Body of pancreas (tissue), 4 donors: ENCODE measurements around the gene SLC7A6. TPM values are rescaled to one million over a fixed set of nuclear protein-coding genes. Genes with fewer than 3 reads are reported as not detected.

Source experiments
- ATAC-seq: fragments of 150-250 bp; one replicate; pipeline ENCODE4 v1.9.1; 2016
- DNase-seq, 4 donors: peaks; one replicate each; pipeline ENCODE4 v3.0.0-alpha.2; 2019
- H3K27ac ChIP-seq, 4 donors: fragments of 200-600 bp; sonication (generic); 1 replicate in 3 of 4; 2 replicates in 1 of 4; pipeline versions ENCODE4 v1.5.1 to v1.6.1; 2016 to 2019; ENCODE audit warnings: mild to moderate bottlenecking in 1 of 4, mixed read lengths in 1 of 4, moderate library complexity in 1 of 4
- H3K27me3 ChIP-seq, 2 donors: fragments of 200-600 bp; sonication (generic); one replicate each; pipeline ENCODE4 v1.6.0; 2016; ENCODE audit warnings: mild to moderate bottlenecking in 1 of 2
- H3K36me3 ChIP-seq, 2 donors: fragments of 200-600 bp; sonication (generic); replicated peaks in 1 of 2; 2 replicates each; pipeline ENCODE4 v1.5.1; 2016; ENCODE audit warnings: low read depth in 2 of 2; ENCODE audit not compliant: insufficient read depth in 1 of 2
- H3K4me1 ChIP-seq: fragments of 200-600 bp; sonication (generic); one replicate; pipeline ENCODE4 v1.6.0; 2016
- H3K4me3 ChIP-seq, 2 donors: fragments of 200-600 bp; sonication (generic); 1 replicate in 1 of 2; 2 replicates in 1 of 2; pipeline ENCODE4 v1.5.1; 2016 to 2019
- H3K9me3 ChIP-seq, 3 donors: fragments of 200-600 bp; sonication (generic); 1 replicate in 2 of 3; 2 replicates in 1 of 3; pipeline ENCODE4 v1.5.1; 2016
- CTCF ChIP-seq, 7 experiments: fragments of 450-650 bp in 4 of 7; fragments of 200-600 bp in 3 of 7; sonication (generic) in 3 of 7; IDR thresholded peaks; one replicate each; pipeline ENCODE4 v1.5.1; 2016 to 2019; ENCODE audit warnings: antibody characterized with exemption in 7 of 7
- POLR2A ChIP-seq, 3 donors: fragments of 450-650 bp; IDR thresholded peaks; one replicate each; pipeline ENCODE4 v1.6.1; 2016; ENCODE audit warnings: antibody characterized with exemption in 3 of 3, mild to moderate bottlenecking in 2 of 3
- WGBS, 2 donors: methylation state at CpG; one replicate each; pipeline ENCODE4 v1.1.5; 2017; 5-methylcytosine and 5-hydroxymethylcytosine counted together
- intact Hi-C: fragments of 100-400 bp; cut with DNase I; formaldehyde crosslinking; loops from one replicate; pipeline ENCODE4 v1.15.1; 2023
- total RNA-seq, 2 donors: library from RNA; depleted of rRNA; stranded (reverse); fragments of >200 nt; gene quantifications; one replicate each; pipeline ENCODE4 v1.1.0, GENCODE V29; 2016

SLC7A6 gene
- total RNA-seq, 2 donors from 2014 or later: 10.9 to 23.4 TPM

GRCh38 chr16:68235887-68236136 lies 28.5 kb upstream of the SLC7A6 start, which contains the start of gene ESRP2:
ESRP2 (minus strand) TSS chr16:68236127; CDS start chr16:68236045, 82 bp downstream.
- Histone ChIP-seq H3K36me3 (peaks cover 7 to 22% of the 10 kb centered on the region in 2 donors), H3K9me3 (no peaks in the 10 kb centered on the region), H3K27ac (peak within 1 kb of the TSS; percentile 98 to 99 (median 99)), H3K4me1 (peaks cover 53% of the 10 kb centered on the region), H3K4me3 (peak within 1 kb of the TSS; percentile 23 to 39), H3K27me3 (no peaks in the 10 kb centered on the region)
- DNase-seq (no peak), ATAC-seq (no peak)
- intact Hi-C loops: loop anchor here (10.0 kb wide), 1 partner anchor 171 kb away; no protein-coding TSS in a partner anchor
- 1% methylated on average over 36 of the region's 36 CpGs; no CpG with 5 or more reads in 1 of the 2 donors for WGBS, 2 donors
- TF ChIP-seq POLR2A (IDR thresholded peaks at IDR 0.05): peak in 2 of 3 donors; percentile 62 to 79
- no peak for TF ChIP-seq CTCF (IDR thresholded peaks at IDR 0.05)

- 6 to 7% methylated on average over 9 to 44 of the region's 45 CpGs for WGBS, 2 donors
- Histone ChIP-seq H3K36me3 (peaks cover 7 to 17% of the 10 kb centered on the region in 2 donors), H3K4me3 (peak overlapping the region; percentile 13 to 23), H3K27me3 (no peaks in the 10 kb centered on the region), H3K27ac (peak overlapping the region; percentile 98 to 99 (median 99)), H3K9me3 (no peaks in the 10 kb centered on the region), H3K4me1 (peaks cover 53% of the 10 kb centered on the region)
- intact Hi-C loops: loop anchor here (10.0 kb wide), 1 partner anchor 171 kb away; no protein-coding TSS in a partner anchor
- TF ChIP-seq POLR2A (IDR thresholded peaks at IDR 0.05) (peak; percentile 90 to 99 (median 96)), CTCF (IDR thresholded peaks at IDR 0.05) (peak in 1 of 7 experiments; percentile 10)
- peak; percentile 60 for ATAC-seq
- DNase-seq: peak; percentile 94 to 96 (median 95)
These were observed 28.0 kb upstream of the SLC7A6 start for GRCh38 chr16:68236137-68236825.

- intact Hi-C loops: loop anchor here (10.0 kb wide), 1 partner anchor 172 kb away; no protein-coding TSS in a partner anchor
- peak overlapping the region; percentile 98 to 99 (median 99) for H3K27ac ChIP-seq
- 11 to 12% methylated on average over 12 to 21 of the region's 21 CpGs for WGBS, 2 donors
- no peaks in the 10 kb centered on the region for H3K27me3 ChIP-seq
- DNase-seq (peak in 1 of 4 donors; percentile 40), ATAC-seq (no peak)
- peaks cover 53% of the 10 kb centered on the region for H3K4me1 ChIP-seq
- no peaks in the 10 kb centered on the region for H3K9me3 ChIP-seq
- H3K4me3 ChIP-seq: peak overlapping the region; percentile 12 to 13
- peaks cover 7 to 11% of the 10 kb centered on the region in 2 donors for H3K36me3 ChIP-seq
- TF ChIP-seq POLR2A (IDR thresholded peaks at IDR 0.05): no peak
These were observed 27.5 kb upstream of the SLC7A6 start for GRCh38 chr16:68236826-68237242.

- Histone ChIP-seq H3K4me3 (peak overlapping the region; percentile 12 to 29), H3K36me3 (peaks cover 3 to 5% of the 10 kb centered on the region in 2 donors), H3K9me3 (no peaks in the 10 kb centered on the region), H3K27me3 (no peaks in the 10 kb centered on the region), H3K4me1 (peaks cover 51% of the 10 kb centered on the region), H3K27ac (peak overlapping the region; percentile 98 to 99 (median 99))
- DNase-seq: peak; percentile 99
- peak in 2 of 7 experiments; percentile 12 to 26 for TF ChIP-seq CTCF (IDR thresholded peaks at IDR 0.05)
- TF ChIP-seq POLR2A (IDR thresholded peaks at IDR 0.05): peak; percentile 83 to 97 (median 97)
- peak; percentile 71 for ATAC-seq
- intact Hi-C loops: loop anchor here (10.0 kb wide), 1 partner anchor 173 kb away; no protein-coding TSS in a partner anchor
- WGBS, 2 donors: 0 to 1% methylated on average over 19 to 72 of the region's 72 CpGs
These were observed 26.9 kb upstream of the SLC7A6 start for GRCh38 chr16:68237243-68238028.

GRCh38 chr16:68238029-68238345 lies 26.3 kb upstream of the SLC7A6 start:
- Histone ChIP-seq H3K9me3 (no peaks in the 10 kb centered on the region), H3K4me1 (peaks cover 46% of the 10 kb centered on the region), H3K4me3 (peak overlapping the region in 1 of 2 donors; percentile 29), H3K36me3 (peaks cover 0 to 4% of the 10 kb centered on the region in 2 donors), H3K27ac (peak overlapping the region; percentile 76 to 99 (median 98)), H3K27me3 (no peaks in the 10 kb centered on the region)
- ATAC-seq: no peak
- 15 to 21% methylated on average over 19 to 20 of the region's 20 CpGs for WGBS, 2 donors
- no peak for DNase-seq
- intact Hi-C loops: loop anchor here (10.0 kb wide), 1 partner anchor 173 kb away; no protein-coding TSS in a partner anchor
- TF ChIP-seq POLR2A (IDR thresholded peaks at IDR 0.05): no peak
- no peak for TF ChIP-seq CTCF (IDR thresholded peaks at IDR 0.05)
